Ovary (tissue), 10 donors: ENCODE results near the gene HDGF. TPM values are rescaled to one million over a fixed set of nuclear protein-coding genes. Genes with fewer than 3 reads are reported as not detected.

ENCODE experiments used
- DNase-seq, 5 donors: peaks; one replicate each; pipeline ENCODE4 v3.0.0-alpha.2; 2019 to 2020
- H3K27ac ChIP-seq, 2 donors: fragments of 200-600 bp; one replicate each; pipeline versions ENCODE4 v1.5.1 to v1.8.0; 2019 to 2022
- H3K27me3 ChIP-seq: fragments of 200-600 bp; one replicate; pipeline ENCODE4 v1.8.0; 2022
- H3K36me3 ChIP-seq: fragments of 200-600 bp; sonication (generic); one replicate; pipeline ENCODE4 v1.5.1; 2019
- H3K4me1 ChIP-seq: one replicate; pipeline ENCODE4 v1.8.1; 2013; ENCODE audit warnings: mild to moderate bottlenecking, moderate library complexity; ENCODE audit not compliant: insufficient read depth
- H3K4me3 ChIP-seq: fragments of 200-600 bp; sonication (generic); one replicate; pipeline ENCODE4 v1.5.1; 2017
- H3K9me3 ChIP-seq, 2 donors: fragments of 200-600 bp in 1 of 2; sonication (generic) in 1 of 2; one replicate each; pipeline versions ENCODE4 v1.5.1 to v1.8.1; 2013 to 2019; ENCODE audit warnings: mild to moderate bottlenecking in 1 of 2, moderate library complexity in 1 of 2
- EP300 ChIP-seq: sonication (generic); formaldehyde crosslinking; IDR thresholded peaks from one replicate; pipeline ENCODE4 v1.6.1; 2017; ENCODE audit warnings: antibody characterized with exemption
- POLR2A ChIP-seq: fragments of 450-650 bp; IDR thresholded peaks from one replicate; pipeline ENCODE4 v1.6.1; 2017; ENCODE audit warnings: antibody characterized with exemption, mild to moderate bottlenecking, moderate library complexity
- WGBS, 3 donors: extraction: QIAGEN DNeasy Blood & Tissue Kit in 1 of 3; methylation state at CpG; one replicate each; pipeline versions ENCODE4 v1.1.5 to v1.1.7; 2013 to 2017; 5-methylcytosine and 5-hydroxymethylcytosine counted together
- intact Hi-C, 4 donors: fragments of 100-400 bp; cut with DNase I; formaldehyde crosslinking; loops; one replicate each; pipeline versions ENCODE4 v1.11.0 to v1.15.1; 2022 to 2023
- long read RNA-seq, 3 donors: library from polyadenylated mRNA in 2 of 3; unstranded in 2 of 3; transcript quantifications; one replicate each; pipeline ENCODE4 v2.0.0 and lab custom pipeline, GENCODE V29; 2021 to 2026
- polyA plus RNA-seq, 2 donors: library from polyadenylated mRNA; stranded (reverse); fragments of 200-250 nt in 1 of 2; fragments of 350-450 nt in 1 of 2; fragmentation: Illumina TruSeq in 1 of 2; extraction: RNeasy Lipid Tissue Mini Kit (QIAGEN cat#74804) in 1 of 2; gene quantifications; one replicate each; pipeline ENCODE4 v1.2.3, GENCODE V29; 2013 to 2014
- total RNA-seq, 7 donors: library from RNA; depleted of rRNA in 2 of 7; stranded (reverse); fragments of >200 nt in 2 of 7; fragmentation: NEBNext Ultra II Directional in 3 of 7; extraction: Animal tissue kit (Norgen Biotek cat#: 25700) in 3 of 7; gene quantifications; one replicate each; pipeline versions ENCODE4 v1.1.0 to v1.2.4, GENCODE V29; 2016 to 2023
- TF ChIP-seq, protein P1 (sequence below), 3 donors: fragments of 450-650 bp in 2 of 3; fragments of 200-600 bp in 1 of 3; IDR thresholded peaks; one replicate each; pipeline versions ENCODE4 v1.5.1 to v1.8.0; 2016 to 2022; ENCODE audit warnings: antibody characterized with exemption in 3 of 3, mild to moderate bottlenecking in 1 of 3
- donor health status: DM: no; HTN: no; CAD: no; lungs with moderate emphysema.
- donor health status: DM: no; HTN: no; CAD: no.
- donor health status: Bipolar disorder and iron deficiency.
- donor health status: DM: yes; HTN: yes; CAD: no.
- donor health status: DM: no; HTN: no; CAD: no.
- donor health status: DM: yes; HTN: yes; CAD: no.

HDGF gene
- total RNA-seq (100 to 1,000 TPM in 6 of 7 donors, 10 to 100 TPM in 1; 81.1 to 175 (median 146) TPM), polyA plus RNA-seq (100 to 1,000 TPM; 104 to 184 TPM)
- long read RNA-seq, donor 1, transcript HDGF-201 (6 exons, 2,380 nt), result major isoform, 115 of 204 reads
- long read RNA-seq, donor 1, partial matches to known transcripts, result 47 of 204 reads
- long read RNA-seq, donor 1, other reads (novel, unspliced or antisense), result 37 of 204 reads
- long read RNA-seq, donor 2, transcript HDGF-201 (6 exons, 2,380 nt), result major isoform, 19 of 103 reads
- long read RNA-seq, donor 2, partial matches to known transcripts, result 82 of 103 reads
- long read RNA-seq, donor 2, other reads (novel, unspliced or antisense), result 0 of 103 reads
- long read RNA-seq, donor 3, transcript HDGF-201 (6 exons, 2,380 nt), result major isoform, 202 of 284 reads
- long read RNA-seq, donor 3, partial matches to known transcripts, result 46 of 284 reads
- long read RNA-seq, donor 3, other reads (novel, unspliced or antisense), result 29 of 284 reads

GRCh38 chr1:156751451-156751756 is at the start of gene HDGF:
Gene HDGF, minus strand, starts transcription at chr1:156751675. Its CDS starts 246 bp downstream, at chr1:156751429.
- Histone ChIP-seq H3K4me1 (peaks cover 23% of the 10 kb centered on the region), H3K36me3 (no peaks in the 10 kb centered on the region), H3K27ac (peak within 1 kb of the TSS; percentile 93 to 96), H3K9me3 (no peaks in the 10 kb centered on the region), H3K27me3 (no peaks in the 10 kb centered on the region), H3K4me3 (peak within 1 kb of the TSS; percentile 66)
- TF ChIP-seq EP300 (no peak), POLR2A (peak; percentile 6)
- TF ChIP-seq, protein P1, sequence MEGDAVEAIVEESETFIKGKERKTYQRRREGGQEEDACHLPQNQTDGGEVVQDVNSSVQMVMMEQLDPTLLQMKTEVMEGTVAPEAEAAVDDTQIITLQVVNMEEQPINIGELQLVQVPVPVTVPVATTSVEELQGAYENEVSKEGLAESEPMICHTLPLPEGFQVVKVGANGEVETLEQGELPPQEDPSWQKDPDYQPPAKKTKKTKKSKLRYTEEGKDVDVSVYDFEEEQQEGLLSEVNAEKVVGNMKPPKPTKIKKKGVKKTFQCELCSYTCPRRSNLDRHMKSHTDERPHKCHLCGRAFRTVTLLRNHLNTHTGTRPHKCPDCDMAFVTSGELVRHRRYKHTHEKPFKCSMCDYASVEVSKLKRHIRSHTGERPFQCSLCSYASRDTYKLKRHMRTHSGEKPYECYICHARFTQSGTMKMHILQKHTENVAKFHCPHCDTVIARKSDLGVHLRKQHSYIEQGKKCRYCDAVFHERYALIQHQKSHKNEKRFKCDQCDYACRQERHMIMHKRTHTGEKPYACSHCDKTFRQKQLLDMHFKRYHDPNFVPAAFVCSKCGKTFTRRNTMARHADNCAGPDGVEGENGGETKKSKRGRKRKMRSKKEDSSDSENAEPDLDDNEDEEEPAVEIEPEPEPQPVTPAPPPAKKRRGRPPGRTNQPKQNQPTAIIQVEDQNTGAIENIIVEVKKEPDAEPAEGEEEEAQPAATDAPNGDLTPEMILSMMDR (IDR thresholded peaks at IDR 0.05), result no peak
- DNase-seq, result no peak
- intact Hi-C loops, result no loop called here
- WGBS, 3 donors, result 0 to 1% (median 0%) methylated on average over 28 to 48 of the region's 48 CpGs

- Histone ChIP-seq H3K4me1 (no peaks in the 10 kb centered on the region), H3K36me3 (peaks cover 5% of the 10 kb centered on the region), H3K4me3 (no peak overlapping the region), H3K27me3 (no peaks in the 10 kb centered on the region), H3K9me3 (no peaks in the 10 kb centered on the region), H3K27ac (no peak overlapping the region)
- no peak for DNase-seq
- WGBS, 3 donors, result 49 to 62% (median 60%) methylated on average over 4 of the region's 4 CpGs
- intact Hi-C loops, result loop anchor here in 1 of 4 donors (10.0 kb wide), 1 partner anchor 57 kb away; the partner anchor contains the start of gene INSRR
- TF ChIP-seq, protein P1 (IDR thresholded peaks at IDR 0.05), result peak in 1 of 3 donors; percentile 19
- TF ChIP-seq EP300 (no peak), POLR2A (no peak)
These were observed 45.9 kb upstream of the HDGF start for GRCh38 chr1:156797212-156797871.

- Histone ChIP-seq H3K4me1 (no peaks in the 10 kb centered on the region), H3K27me3 (no peaks in the 10 kb centered on the region), H3K36me3 (peaks cover 5% of the 10 kb centered on the region), H3K4me3 (no peak overlapping the region), H3K9me3 (no peaks in the 10 kb centered on the region), H3K27ac (no peak overlapping the region)
- DNase-seq, result no peak
- TF ChIP-seq EP300 (no peak), POLR2A (no peak)
- TF ChIP-seq, protein P1 (IDR thresholded peaks at IDR 0.05), result no peak
- intact Hi-C loops, result loop anchor here in 1 of 4 donors (10.0 kb wide), 1 partner anchor 58 kb away; the partner anchor contains the start of gene INSRR
- WGBS, 3 donors, result 70 to 79% (median 78%) methylated on average over 8 of the region's 8 CpGs
These were observed 45.0 kb upstream of the HDGF start for GRCh38 chr1:156796340-156797097.

DNA sequence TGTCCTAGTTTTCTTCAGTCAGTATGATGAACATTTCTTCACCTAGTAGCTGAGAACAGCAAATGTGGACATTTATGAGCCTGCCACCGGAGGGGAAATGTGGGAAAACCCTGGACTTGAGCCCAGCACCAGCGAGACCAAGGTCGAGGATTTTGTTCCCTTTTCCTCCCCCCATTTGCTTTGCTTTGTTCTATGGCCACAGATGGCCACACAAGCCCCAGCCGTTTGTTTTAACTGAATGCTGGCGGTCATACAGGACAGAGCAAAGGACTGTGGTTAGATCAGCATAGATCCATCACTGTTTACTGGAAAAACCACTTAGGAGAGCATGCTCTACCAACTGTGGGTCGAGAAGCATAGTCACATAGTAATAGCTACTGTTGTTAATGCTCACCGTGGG is 44.3 kb upstream of the HDGF start:
- no peaks in the 10 kb centered on the region for H3K4me1 ChIP-seq
- WGBS, 3 donors, result 18 to 26% (median 23%) methylated on average over 7 of the region's 7 CpGs
- intact Hi-C loops, result loop anchor here in 1 of 4 donors (10.0 kb wide), 1 partner anchor 59 kb away; the partner anchor contains the start of gene INSRR
- no peak for DNase-seq
- peaks cover 5% of the 10 kb centered on the region for H3K36me3 ChIP-seq
- H3K9me3 ChIP-seq, result no peaks in the 10 kb centered on the region
- no peak overlapping the region for H3K4me3 ChIP-seq
- no peak for TF ChIP-seq EP300
- TF ChIP-seq POLR2A, result no peak
- TF ChIP-seq, protein P1 (IDR thresholded peaks at IDR 0.05), result no peak
- H3K27me3 ChIP-seq, result no peaks in the 10 kb centered on the region
- H3K27ac ChIP-seq, result no peak overlapping the region
